GM15510 (cell line): ENCODE measurements around the gene ZFAND2A.
A peak's percentile ranks its signal among the peaks of the same experiment; 100 is the strongest.

Source experiments
- POLR2A ChIP-seq: IDR thresholded peaks from 3 replicates; pipeline ENCODE4 v1.6.1; 2011; ENCODE audit warnings: borderline replicate concordance; ENCODE audit not compliant: insufficient read length; ENCODE audit errors: extremely low read depth

Gene ZFAND2A

DNA sequence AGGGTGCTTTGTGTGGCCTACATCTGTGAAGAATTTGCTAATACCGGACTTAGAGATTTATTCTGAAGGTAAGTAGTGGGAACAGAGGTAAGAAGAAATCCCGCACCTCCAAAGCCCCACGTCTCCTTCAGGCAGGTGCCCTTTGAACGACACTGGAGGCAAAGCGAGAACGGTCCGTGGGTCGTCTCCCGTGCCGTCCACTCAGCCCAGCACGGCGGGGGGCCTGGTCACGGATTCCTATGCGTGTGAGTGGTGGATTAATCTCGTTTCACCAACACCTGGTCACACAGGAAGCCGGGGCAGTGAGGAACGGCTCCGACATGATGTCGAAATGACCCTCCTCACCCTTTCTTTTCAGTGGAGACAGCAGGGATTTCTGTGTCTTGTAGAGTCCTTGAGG is 21.0 kb upstream of the ZFAND2A start:
- no peak for TF ChIP-seq POLR2A

DNA sequence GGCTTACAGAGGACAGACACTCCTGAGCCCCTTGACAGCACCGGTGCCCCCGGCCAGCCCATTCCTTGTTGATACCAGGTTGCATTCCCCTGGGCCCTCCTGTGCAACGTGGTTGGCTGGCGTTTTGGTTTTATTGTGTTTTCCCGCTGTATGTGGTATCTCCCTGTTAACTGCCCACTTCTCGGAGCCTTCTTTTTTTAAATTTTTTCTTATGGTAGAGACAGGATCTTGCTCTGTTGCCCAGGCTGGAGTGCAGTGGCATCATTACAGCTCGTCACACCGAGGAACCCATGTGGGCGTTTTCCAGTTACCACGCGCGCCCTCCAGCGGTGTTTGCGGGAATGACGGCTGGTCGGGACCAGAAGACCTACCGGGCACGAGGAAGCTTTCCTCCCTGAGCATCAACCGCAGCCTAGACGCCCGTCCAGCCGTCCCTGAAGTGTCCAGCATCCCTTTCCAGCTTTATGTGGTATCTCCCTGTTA is 16.9 kb upstream of the ZFAND2A start:
- TF ChIP-seq POLR2A, result no peak

DNA sequence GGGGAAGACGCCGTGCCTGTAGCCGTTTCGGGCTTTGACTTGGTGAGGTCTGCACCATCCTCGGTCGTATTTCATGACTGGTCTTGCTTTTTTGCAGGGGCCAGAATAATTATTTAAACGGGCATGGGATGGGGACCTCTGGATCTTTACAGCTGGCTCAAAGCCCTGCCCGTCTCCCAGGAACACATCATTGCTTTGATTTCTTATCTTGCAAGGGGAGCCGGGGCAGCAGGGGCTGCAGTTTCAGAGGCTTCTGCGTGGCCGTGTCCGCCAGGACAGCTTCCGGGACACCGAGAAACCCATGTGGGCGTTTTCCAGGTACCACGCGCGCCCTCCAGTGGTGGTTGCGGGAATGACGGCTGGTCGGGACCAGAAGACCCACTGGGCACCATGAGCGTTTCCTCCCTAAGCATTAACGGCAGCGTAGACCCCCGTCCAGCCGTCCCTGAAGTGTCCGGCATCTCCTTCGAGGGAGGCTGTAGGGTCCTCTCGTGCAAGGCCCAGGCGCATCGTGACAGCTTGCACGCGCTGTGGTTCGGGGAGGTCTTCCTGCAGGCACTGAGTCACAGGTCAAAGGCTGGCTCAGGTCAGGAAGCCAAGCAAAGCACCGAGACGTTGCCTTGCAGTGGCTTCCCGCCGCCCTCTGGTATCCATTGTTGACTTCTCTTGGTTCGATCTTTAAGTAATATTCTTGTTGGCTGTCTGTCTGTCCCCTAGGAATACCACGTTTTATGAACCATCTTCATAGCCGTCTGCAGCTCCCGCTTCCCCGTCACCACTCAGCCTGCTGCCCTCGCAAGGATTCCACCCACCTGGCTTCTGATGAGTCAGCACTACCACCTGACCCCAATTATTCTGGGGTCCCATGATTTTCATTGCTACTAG is 16.2 kb upstream of the ZFAND2A start:
- TF ChIP-seq POLR2A, result peak; percentile 23

DNA sequence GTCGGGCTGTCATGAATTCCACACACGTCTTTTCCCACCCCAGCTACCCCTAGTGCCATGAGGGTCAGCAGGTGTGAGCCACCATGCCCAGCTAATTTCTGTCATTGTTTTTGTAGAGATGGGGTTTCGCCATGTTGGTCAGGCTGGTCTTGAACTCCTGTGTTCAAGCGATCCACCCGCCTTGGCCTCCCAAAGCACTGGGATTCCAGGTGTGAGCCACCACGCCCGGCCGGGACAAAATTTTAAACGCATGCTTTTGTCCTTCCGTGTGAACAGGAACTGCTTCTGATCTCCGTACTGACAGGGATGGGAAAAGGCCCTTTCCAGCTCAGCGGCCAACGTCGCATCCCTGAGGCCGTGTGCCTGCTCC is 15.6 kb upstream of the ZFAND2A start:
- no peak for TF ChIP-seq POLR2A

DNA sequence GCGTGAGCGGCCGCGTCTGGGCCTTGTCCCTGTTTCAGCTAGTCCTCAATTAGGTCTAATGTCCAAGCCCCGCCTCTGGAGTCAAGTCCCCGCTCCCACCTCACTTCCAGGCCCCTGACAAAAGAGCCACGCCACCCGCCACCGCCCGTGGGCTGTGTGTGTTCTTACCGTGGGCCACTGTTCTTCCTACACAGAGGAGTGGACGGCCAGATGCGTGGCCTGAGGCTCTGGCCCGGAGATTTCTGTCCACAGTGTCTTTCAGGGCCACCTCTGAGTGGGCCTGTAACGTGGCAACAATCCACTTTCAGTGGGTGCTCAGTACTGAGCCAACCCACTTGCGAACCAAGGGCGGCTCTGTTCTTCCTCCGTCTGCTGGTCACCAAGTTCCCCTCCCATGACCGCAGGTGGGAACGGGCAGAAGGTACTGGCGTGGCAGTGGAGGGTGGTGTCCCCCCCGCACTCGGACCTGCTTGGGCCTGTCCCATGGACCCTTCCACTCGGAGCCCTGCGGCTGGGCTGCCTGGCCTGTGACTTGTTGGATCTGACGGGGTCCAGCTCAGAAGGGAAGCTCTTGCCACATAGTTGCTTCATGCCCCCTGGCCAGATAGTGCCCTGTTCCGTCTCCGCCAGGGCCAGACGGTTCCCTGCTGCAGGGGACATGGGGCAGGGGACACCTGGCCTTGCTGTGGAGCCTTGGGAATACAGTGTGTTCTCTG is 15.0 kb upstream of the ZFAND2A start:
- TF ChIP-seq POLR2A, result no peak

DNA sequence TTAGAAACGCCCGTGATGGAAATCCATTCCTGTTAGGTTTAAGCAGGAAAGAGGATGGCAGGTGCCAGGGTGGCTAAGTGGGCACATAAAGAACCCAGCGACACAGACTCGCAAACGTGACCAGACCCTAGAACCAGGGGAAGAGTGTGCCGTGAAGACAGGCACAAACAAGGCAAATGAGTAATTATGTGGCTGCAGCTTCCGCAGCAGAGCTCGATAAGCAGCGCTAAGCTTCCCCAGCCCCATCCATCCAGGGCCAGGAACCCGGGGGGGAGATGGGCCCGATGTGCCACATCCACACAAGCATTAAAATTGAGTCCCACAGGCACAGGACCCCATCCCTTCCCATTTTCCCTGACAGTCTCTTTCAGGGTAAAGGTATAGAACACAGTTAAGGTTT is 14.0 kb upstream of the ZFAND2A start:
- no peak for TF ChIP-seq POLR2A

DNA sequence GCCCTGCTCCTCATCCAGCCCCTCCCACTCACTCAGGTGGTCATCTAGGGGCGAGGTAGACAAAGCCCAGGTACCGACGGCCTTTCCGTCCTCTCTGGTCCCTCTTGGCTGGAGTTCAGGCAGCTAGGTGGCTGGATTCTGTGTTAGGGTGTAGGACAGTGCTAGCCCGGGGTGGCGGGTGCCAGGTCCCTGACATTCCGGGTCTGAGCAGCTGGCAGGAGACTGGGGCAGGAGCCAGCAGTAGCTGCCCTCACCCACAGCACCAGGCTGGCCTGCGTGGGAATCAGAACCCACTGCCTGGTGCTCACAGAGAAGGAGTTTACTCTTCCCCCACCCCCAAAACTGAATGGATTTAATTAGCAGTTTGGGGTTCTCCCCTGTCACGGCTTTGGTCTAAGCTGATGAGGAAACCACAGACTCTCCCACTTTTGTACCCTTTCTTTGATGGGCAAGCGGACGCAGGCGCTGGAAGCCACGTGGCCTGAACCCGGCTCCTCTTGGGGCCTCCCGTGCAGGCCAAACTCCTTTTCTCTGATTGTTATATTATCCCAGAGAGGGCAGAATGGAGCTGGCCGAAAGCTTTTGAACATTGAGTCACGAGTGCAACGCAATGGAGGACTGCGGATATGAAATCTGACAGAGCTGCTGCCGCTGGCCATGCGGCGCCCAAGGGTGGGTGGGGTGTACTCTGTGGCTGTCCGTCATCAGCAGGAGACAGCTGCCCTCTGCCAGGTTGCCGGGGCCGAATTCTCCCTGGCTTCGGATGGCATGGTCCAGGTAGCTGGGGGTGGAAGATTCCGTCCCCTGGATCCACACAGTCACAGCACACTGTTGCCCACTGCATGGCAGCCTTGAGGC is 12.9 kb upstream of the ZFAND2A start:
- TF ChIP-seq POLR2A, result no peak

DNA sequence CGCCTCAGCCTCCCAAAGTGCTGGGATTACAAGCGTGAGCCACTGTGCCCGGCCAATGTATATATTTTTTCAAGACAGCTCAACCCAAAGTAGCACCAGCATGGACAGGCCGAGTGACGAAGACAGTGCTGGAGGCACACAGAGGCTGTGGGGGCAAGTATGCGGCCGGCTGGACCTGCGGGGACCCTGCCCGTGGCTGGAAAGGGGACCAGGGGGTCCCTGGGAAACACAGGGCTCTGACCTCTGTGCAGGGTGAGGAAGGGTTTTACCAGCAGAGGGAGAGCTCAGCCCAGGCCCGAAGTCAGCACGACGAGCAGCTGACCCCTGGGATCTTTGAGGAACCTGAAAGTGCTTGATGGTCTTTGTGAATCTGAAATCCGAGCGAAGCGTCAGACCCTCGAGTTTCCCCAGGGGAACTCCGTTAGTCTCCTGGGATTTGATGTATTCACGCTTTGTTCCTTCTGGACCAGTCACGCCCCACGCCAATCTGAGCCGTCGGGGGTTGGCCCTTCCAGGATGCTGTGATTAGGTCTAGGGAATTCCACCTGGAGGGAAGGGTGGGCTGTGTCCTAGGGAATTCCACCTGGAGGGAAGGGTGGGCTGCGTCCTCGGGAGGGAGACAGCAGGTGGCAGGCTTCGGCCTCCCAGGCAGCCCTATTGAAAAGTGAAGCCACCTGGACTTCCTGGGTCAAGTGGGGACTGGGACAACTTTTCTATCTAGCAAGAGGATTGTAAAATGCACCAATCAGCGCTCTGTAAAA is 10.9 kb upstream of the ZFAND2A start:
- TF ChIP-seq POLR2A, result no peak

DNA sequence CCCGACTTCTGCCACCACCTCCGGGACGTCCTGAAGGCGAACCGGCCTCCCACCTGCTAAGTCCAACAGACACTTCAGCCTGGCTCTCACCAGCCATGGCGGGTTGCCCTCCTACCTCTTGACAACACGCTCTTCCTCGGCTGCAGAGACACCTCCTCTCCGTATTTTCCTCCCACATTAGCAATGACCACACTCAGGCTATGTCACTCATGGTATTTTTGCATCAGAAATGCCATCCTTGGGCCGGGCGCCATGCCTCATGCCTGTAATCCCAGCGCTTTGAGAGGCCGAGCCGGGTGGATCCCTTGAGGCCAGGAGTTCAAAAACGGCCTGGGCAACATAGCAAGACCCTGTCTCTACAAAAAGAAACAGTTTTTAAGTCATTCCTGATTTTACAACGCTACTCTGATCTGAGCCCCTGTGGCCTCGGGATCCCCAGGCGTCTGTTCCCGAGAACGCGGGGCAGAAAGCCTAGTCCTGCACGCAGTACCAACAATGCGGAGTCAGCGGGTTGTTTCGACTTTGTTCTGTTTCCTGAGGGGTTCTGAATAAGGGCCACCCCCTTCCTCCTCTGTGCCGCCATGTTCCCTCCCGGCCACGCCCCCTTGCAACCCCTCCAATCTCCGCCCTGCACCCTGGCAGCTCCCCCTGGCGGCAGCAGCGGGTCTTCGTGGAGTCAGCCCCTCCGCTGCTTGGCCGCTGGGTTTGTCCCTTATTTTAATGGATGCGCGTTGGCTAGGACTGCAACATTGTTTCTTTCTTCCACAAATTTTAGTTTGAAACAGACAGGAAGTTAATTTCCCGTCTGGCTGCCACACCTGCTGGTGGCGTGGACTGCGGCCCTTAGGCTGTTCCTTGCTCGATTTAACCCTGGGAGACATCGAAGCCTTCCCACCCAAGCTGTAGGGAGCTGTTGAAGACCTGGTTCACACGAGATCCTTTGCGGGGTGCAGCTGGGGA is 9.7 kb upstream of the ZFAND2A start:
- peak; percentile 43 for TF ChIP-seq POLR2A

DNA sequence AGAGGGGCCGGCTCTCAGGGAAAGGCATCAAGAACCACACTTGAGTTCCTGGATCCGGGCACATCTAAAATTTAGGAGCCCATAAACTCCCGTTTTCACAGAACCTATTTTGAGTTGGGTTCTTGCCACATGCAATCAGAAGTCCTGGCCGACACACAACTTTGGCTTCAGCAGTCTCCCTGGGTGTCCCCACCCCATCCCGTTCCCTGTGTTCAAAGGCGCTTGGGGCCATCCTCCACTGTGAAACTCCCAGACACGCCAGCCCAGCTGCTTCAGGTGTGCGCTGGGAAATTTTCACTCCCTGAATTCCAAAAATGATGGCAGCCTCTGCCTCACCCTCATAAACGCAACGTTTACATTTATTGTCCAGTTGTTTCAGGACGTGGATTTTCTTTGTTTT is 8.4 kb upstream of the ZFAND2A start:
- TF ChIP-seq POLR2A, result no peak

DNA sequence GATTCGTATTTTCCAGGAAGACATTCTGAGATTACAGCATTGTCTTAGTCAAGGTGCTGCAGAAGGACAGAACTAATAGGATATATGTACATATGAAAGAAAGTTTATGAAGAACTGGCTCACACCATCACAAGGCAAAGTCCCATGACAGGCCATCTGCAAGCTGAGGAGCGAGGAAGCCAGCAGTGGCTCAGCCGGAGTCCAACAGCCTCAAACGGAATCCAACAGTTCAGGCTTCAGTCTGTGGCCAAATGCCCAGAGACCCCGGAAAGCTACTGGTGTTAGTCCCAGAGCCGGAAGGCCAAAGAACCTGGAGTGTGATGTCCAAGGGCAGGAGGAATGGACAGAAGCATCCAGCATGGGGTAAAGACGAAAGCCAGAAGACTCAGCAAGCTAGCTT is 4.4 kb upstream of the ZFAND2A start:
- TF ChIP-seq POLR2A, result no peak

DNA sequence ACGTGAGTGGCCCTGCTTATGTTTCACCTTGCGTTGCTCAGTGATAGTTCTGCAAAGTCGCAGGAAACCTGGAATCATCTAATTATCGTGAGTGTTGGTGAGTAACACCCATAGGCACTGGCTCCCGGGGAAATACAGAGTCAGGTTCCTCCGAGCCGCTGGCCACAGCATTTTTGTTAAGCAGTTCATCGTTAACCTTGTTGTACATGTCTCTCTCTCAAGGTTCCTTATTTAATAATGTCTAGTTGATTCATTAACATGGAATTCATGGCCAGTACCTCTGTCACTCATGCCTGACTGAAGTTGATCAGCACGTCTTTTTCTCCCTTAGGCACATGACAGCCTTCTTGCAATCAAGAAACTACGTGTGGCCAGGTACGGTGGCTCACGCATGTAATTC is 3.1 kb upstream of the ZFAND2A start:
- TF ChIP-seq POLR2A, result no peak

DNA sequence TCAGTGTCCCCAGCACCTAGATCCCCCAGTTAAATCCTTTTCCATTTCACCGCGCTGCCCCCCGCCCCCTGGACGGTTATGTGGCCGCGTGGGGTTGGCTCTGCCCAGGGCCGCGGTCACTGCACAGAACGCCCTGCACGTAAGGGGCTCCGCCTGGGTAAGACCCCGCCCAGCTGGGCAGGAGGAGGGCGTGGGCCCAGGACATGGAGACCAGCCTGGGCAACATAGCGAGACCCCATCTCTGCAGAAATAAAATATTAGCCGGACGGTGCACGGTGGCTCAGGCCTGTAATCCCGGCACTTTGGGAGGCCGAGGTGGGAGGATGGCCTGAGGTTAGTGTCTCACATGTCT is 650 bp upstream of the ZFAND2A start:
- no peak for TF ChIP-seq POLR2A

DNA sequence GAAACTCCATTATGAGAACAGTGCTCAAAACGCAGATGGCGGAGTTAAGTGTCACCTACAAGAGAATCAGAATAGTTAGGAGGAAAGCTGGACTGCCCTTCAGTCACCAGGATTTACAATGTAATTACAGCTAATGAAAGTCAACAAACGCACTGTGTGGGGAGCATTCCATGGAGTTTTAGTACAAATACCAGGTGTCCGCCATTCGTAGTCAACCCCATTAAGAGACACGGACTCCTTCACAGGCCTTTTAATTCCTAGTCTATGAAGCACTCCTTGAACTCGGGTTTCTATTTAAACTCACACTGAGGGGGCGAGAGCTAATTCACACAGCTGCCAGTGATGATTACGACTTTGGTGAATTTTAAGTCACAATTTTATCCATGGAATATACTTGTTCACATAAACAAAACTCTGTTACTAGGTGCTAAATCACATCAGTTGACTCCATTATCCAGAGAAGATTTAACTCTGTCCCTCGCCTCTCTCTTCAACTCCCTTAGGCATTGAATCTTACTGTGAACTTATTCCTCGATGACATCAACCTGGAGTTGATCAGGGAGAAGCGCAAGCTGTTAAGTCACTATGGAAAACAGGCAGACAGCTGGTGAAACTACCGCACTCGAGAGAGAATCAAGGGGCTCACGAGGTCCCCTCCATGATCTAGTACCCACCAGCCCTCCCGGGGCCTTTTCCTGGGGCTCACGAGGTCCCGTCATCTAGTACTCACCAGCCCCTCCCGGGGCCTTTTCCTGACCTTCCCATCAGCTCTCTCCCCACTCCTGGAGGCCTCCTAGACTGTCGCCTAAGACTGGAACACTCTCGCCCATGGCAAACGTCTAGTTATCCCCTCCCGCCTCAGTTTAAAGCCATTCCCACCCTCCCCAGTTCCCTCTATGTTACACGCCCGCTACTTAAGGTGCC is 1.5 kb downstream of the ZFAND2A start:
- no peak for TF ChIP-seq POLR2A
